Inferior parietal cortex (tissue), 1 donor: ENCODE data around the gene SENP1.
"Not testable (repeated sequence)": the region's sequence is repeated elsewhere in the genome, so short reads cannot be mapped to it uniquely, and the experiment has no call there.

Experiments
- DNase-seq: peaks from one replicate; pipeline ENCODE4 v3.0.0-alpha.2; 2016; ENCODE audit errors: extremely low spot score

The SENP1 gene

DNA sequence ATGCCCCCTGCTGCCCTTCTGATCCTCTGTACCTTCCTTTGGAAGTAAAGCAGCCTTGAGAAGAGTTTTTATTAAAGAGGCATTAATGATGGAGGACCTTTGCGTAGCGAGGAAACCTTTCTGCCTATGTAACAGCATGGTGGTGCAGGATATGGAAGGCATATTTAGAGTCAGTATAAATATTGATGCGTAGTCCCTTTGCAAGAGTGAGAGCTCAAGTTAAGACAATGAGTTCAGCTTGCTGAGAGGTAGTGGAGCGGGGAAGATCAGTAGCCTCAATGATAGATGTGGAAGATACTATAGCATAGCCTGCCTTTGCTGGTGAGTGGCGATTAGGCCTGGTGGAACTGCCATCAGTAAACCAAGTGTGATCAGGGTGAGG is 5.4 kb upstream of the SENP1 start:
- not testable (repeated sequence) for DNase-seq

DNA sequence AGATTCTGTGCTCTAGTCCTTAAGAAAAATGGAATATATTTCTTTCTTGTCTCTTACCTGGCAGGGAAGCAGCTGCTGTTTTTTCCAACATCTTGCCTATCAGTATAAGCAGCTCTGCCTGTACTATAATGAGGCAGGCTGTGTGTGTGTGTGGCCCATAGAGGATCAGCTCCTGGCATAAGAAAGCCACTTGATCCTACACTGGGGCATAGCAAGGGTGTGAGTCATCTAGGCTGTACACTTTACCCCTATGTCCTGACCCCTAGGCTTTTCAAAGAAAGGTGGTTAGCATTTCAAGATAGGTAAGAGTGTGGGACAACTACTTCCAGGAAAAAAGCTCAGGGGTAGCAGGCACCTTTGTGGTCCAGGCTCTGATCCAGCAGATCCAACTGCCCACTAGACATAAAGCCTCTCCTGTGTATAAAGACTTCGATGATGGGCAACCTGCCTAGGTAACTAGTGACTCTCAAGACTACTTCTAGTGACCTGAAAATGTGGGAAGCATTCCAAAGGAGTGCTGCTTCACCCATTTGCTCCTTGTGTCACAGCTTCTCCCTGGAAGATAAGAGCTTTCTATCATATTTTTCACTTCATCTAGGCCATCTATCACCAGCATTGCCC is 4.9 kb upstream of the SENP1 start:
- no peak for DNase-seq

GRCh38 chr12:48109424-48109823 is 3.5 kb upstream of the SENP1 start:
- DNase-seq: no peak

- no peak for DNase-seq
Measured at GRCh38 chr12:48106681-48107613, 1.1 kb upstream of the SENP1 start.

GRCh38 chr12:48105321-48105866 is 485 bp downstream of the SENP1 start:
- DNase-seq: peak; percentile 27

DNA sequence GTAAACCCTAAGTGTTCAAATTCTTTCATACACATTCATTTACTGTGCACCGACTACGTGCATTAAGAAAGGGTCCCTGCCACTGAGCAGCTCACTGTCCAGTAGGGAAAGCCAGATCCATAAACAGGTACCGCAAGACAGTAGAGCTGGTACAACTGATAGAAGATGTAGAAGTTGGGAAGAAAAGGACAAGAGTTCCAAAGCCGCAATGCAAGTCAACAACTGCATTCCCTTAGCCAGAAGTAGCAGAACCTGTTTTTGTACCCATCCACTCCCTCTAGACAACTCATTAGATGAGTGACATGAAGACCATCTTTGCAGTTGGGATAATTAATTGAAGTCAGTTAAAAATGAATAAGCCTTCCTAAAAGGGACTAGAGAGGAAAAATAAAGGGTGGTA is 1.3 kb downstream of the SENP1 start:
- no peak for DNase-seq

- no peak for DNase-seq
Measured at GRCh38 chr12:48092611-48093010, 13.3 kb downstream of the SENP1 start.

DNA sequence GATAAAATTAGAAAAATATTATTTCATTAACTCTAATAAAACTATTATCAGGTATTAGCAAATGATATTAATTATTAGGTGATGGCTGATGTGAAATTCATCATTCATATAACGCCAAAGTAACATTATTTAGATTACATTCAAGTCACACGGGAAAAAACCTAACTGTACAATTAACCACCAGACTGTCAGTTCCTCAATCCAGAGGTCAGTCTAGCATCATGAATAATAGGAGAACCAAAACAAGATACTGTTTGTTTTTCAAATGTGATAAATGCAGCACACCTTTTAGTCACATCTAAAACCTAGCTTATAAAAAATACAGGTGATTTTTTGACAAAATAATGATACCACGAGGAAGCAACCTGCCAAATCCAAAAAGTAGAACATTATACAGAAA is 19.6 kb downstream of the SENP1 start:
- DNase-seq: no peak

- no peak for DNase-seq
Measured at GRCh38 chr12:48084841-48085460, 20.9 kb downstream of the SENP1 start.

DNA sequence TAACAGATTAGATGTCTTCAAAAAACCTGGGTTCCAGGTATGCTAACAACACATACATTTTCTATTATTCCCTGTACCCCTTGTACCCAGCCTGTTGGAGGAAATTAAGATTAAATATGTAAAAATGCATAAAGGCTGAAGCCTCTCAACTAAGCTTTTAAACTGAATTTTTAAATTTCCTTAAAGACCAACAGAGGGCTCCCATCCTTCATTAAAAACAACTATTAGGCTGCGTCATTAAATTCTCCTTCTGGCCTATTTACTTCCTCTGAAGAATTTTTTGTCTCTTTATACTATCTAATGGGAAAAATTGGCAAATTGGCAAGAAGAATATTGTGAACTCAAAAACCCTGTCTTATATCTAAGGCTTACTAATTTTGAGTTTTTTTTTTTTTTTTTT is 21.8 kb downstream of the SENP1 start:
- peak; percentile 18 for DNase-seq

DNA sequence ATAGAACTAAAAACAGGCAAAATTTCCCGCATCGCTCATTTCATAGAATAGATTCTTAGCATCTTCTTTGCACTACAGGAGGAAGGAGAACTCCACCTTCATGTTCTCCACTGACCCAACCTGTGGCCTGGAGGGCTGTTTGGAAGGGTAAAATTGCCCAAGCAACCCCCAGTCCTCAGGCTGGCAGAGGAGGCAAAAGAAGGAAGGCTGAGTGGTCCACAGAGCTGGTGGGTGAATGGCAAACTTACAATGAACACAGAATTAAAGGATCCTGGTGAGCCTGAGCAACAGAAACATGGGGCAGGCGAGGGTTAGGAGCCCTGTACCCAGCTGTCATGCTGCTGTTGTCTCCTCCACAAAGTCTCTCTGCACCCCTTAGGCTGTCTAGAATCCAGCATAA is 25.1 kb downstream of the SENP1 start:
- DNase-seq: no peak

DNA sequence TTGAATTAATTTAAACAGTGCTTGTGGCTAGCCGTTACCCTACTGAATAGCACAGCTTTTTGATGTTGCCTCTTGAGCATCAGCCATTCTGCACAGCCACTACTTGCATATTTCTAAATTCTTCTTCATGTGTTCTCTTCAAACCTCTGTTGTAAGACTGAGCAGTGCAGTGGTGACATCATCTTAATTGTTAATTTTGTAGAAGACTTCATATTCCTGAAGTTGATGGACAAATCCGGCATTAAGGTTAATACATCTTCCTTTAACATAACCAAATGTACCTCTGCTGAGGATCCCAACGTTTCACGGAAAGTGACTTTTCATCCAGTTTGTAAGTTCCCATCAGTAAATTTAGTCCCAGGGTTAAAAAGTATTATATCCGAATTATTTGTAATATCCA is 25.6 kb downstream of the SENP1 start:
- no peak for DNase-seq

GRCh38 chr12:48078901-48079300 is 27.0 kb downstream of the SENP1 start:
- no peak for DNase-seq

DNA sequence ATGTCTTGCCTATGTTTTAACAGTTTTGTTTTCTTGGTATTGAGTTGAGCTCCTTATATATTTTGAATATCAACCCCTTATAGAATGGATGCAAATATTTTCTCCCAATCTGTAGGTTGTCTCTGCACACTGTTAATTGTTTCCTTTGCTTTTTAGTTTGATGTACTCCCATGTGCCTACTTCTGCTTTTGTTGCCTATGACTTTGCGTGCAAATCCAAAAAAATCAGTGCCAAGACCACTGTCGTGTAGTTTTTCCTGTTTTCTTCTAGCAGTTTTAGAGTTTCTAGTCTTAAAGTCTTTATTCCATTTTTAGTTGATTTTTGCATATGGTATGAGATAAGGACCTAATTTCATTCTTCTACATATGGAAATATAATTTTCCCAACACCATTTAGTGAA is 28.8 kb downstream of the SENP1 start:
- no peak for DNase-seq

GRCh38 chr12:48075832-48076231 is 30.0 kb downstream of the SENP1 start:
- no peak for DNase-seq

DNA sequence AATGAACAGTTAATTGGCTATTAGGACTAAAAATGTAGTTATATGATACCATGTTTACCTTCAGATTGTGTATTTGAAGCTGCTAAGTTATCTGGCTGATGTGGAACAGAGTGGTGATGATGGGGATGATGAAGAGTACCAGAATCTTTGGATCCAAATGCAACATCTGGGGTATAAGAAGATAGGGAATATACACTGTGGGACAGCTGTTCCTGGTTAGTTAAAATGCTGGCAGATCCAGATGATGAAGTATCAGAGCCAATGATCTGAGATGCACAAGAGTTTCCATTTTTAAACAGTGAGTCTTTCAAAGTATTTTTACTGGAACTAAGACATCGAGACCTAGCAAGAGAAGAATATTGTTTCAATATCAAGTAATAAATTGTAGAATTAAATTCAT is 31.6 kb downstream of the SENP1 start:
- no peak for DNase-seq

GRCh38 chr12:48072266-48072665 is 33.6 kb downstream of the SENP1 start:
- no peak for DNase-seq

- no peak for DNase-seq
Measured at GRCh38 chr12:48071808-48072207, 34.1 kb downstream of the SENP1 start.

DNA sequence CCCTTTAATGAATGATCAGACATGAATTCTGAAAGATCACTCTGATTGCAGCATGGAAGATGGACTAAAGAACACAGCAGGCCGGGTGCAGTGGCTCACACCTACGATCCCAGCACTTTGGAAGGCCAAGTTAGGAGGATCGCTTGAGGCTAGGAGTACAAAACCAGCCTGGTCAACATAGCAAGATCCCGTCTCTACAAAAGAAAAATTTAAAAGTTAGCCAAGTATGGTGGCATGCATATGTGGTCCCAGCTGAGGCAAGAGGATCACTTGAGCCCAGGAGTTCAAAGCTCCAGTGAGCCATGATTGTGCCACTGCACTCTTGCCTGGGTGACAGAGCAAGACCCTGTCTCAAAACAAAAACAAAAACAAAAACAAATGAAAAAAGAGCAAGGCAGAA is 35.1 kb downstream of the SENP1 start:
- no peak for DNase-seq

DNA sequence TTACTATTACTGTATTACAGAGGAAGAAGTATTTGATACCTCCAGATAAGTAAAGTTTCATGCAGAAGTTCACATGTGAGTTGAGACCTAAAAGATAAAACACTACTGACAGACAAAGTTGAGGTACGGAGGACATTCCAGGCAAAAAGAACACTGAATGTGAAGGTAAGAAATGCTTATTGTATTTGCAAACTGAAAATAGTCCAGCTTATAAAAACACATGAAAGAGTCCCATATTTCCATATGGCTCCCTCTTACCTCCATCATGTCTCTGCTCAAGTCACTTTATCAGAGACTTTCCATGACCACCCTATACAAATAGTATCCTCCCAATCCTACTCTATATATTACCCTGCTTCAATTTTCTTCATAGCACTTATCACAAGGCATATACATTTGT is 35.8 kb downstream of the SENP1 start:
- DNase-seq: no peak

GRCh38 chr12:48069241-48069640 is 36.6 kb downstream of the SENP1 start:
- no peak for DNase-seq

DNA sequence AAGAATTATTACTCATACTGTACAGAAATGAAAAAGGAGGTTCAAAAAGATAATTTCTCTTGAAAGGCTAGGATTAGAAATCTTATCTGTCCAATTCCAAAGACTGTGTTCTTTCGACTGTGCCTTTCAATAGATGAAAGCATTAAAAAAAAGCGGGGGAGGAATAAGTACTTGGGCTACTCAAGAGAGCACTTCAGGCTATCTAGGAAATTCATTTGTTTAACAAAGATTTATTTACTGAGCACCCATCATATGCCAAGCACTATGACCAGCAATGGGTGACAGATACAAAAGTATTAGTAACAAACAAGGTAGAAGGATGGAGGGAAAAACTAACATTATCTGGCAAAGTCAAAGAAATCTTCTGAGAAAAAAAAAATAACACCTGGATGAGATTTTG is 37.4 kb downstream of the SENP1 start:
- no peak for DNase-seq
